GM12878 (cell line): ENCODE results near the gene IFNAR2. TPM values are rescaled to one million over a fixed set of nuclear protein-coding genes. Genes with fewer than 3 reads are reported as not detected.

ENCODE experiments used
- ATAC-seq: fragments of 200-7000 bp; cut with Tn5 transposase; 3 replicates; pipeline ENCODE4 v1.9.1; 2020; ENCODE audit warnings: mild to moderate bottlenecking, moderate library complexity
- BruUV-seq: library from RNA; stranded (reverse); fragments of 400-500 nt; replicated peaks from 2 replicates; lab custom pipeline; 2021; lab: Mats Ljungman, UMichigan
- CTCF ChIA-PET: fragments of 300-600 bp; sonication (Branson Sonifier 250); formaldehyde crosslinking; extraction: SDS; loops from one replicate; lab custom pipeline; 2021; ENCODE audit warnings: inconsistent platforms; lab: Yijun Ruan, JAX
- POLR2A ChIA-PET: fragments of 350-600 bp; formaldehyde crosslinking; extraction: SDS; loops from one replicate; lab custom pipeline; 2021; ENCODE audit warnings: inconsistent platforms; lab: Charles Lee
- RAD21 ChIA-PET: fragments of 300-600 bp; sonication (Branson Sonifier 250); formaldehyde crosslinking; loops from one replicate; lab custom pipeline; 2023; ENCODE audit warnings: antibody characterized with exemption; ENCODE audit not compliant: unreplicated experiment; lab: Charles Lee
- SMC1A ChIA-PET: fragments of 300-600 bp; sonication (Branson Sonifier 250); formaldehyde crosslinking; loops from one replicate; lab custom pipeline; 2023; ENCODE audit not compliant: unreplicated experiment, uncharacterized antibody; lab: Charles Lee
- DNase-seq: peaks from one replicate; pipeline ENCODE4 v3.0.0-alpha.2; 2011; ENCODE audit warnings: low read depth, low spot score
- FAIRE-seq: peaks from 3 replicates; lab custom pipeline; 2011; peaks lifted over from hg19 to GRCh38; lab: Jason Lieb, UNC
- H2AFZ ChIP-seq: 2 replicates; pipeline ENCODE4 v1.6.0; 2011; ENCODE audit warnings: low read depth, low read length, control low read depth; ENCODE audit not compliant: control insufficient read depth
- H3K27ac ChIP-seq: 2 replicates; pipeline ENCODE4 v1.5.1; 2011; ENCODE audit warnings: control low read depth; ENCODE audit not compliant: control insufficient read depth, insufficient read depth
- H3K27me3 ChIP-seq, 2 experiments: replicated peaks in 1 of 2; 2 replicates each; pipeline versions ENCODE4 v1.6.0 to v1.6.1; 2011; ENCODE audit warnings: low read length in 1 of 2; ENCODE audit not compliant: control insufficient read depth in 2 of 2, insufficient read depth in 2 of 2
- H3K36me3 ChIP-seq, 2 experiments: 2 replicates each; pipeline ENCODE4 v1.5.1; 2011; ENCODE audit warnings: low read length in 1 of 2; ENCODE audit not compliant: control insufficient read depth in 2 of 2, insufficient read depth in 2 of 2
- H3K4me1 ChIP-seq: 2 replicates; pipeline ENCODE4 v1.6.1; 2011; ENCODE audit warnings: mild to moderate bottlenecking, low read length, moderate library complexity, mixed read lengths; ENCODE audit not compliant: control insufficient read depth, insufficient read depth
- H3K4me2 ChIP-seq: 2 replicates; pipeline ENCODE4 v1.6.0; 2011; ENCODE audit warnings: control low read depth; ENCODE audit not compliant: control insufficient read depth, insufficient read depth
- H3K4me3 ChIP-seq: fragments of 200-600 bp; sonication (generic); 2 replicates; pipeline ENCODE4 v1.5.1; 2016
- H3K79me2 ChIP-seq: 2 replicates; pipeline ENCODE4 v1.6.0; 2011; ENCODE audit warnings: low read length; ENCODE audit not compliant: control insufficient read depth, insufficient read depth
- H3K9ac ChIP-seq: 2 replicates; pipeline ENCODE4 v1.8.0; 2011; ENCODE audit warnings: low read length, control low read depth, mixed read lengths; ENCODE audit not compliant: control insufficient read depth, insufficient read depth
- H3K9me3 ChIP-seq: replicated peaks from 3 replicates; pipeline ENCODE4 v1.5.1; 2011; ENCODE audit warnings: mild to moderate bottlenecking, low read length; ENCODE audit not compliant: control insufficient read depth, insufficient read depth
- H4K20me1 ChIP-seq: 2 replicates; pipeline ENCODE4 v1.6.0; 2011; ENCODE audit not compliant: control insufficient read depth, insufficient read depth
- CHD2 ChIP-seq: IDR thresholded peaks from 2 replicates; pipeline ENCODE4 v1.6.1; 2011; ENCODE audit warnings: low read depth, low read length, improper control_type of control experiment, borderline replicate concordance
- MEF2A ChIP-seq: IDR thresholded peaks from 2 replicates; pipeline ENCODE4 v1.6.1; 2011; ENCODE audit warnings: low read depth, mild to moderate bottlenecking, low read length, moderate library complexity; ENCODE audit not compliant: insufficient read depth
- MYB ChIP-seq: fragments of 150-350 bp; IDR thresholded peaks from 2 replicates; pipeline ENCODE4 v1.6.1; 2014; ENCODE audit warnings: mild to moderate bottlenecking, low read depth, low read length, borderline replicate concordance
- NFYB ChIP-seq: IDR thresholded peaks from 2 replicates; pipeline ENCODE4 v1.6.1; 2011; ENCODE audit warnings: low read depth, mild to moderate bottlenecking, low read length, improper control_type of control experiment, moderate library complexity; ENCODE audit not compliant: insufficient read depth
- PML ChIP-seq: IDR thresholded peaks from 2 replicates; pipeline ENCODE4 v1.6.1; 2012; ENCODE audit warnings: low read length, inconsistent platforms
- SRF ChIP-seq, 2 experiments: IDR thresholded peaks; 2 replicates each; pipeline ENCODE4 v1.6.1; 2011; ENCODE audit warnings: low read depth in 2 of 2, low read length in 2 of 2, mild to moderate bottlenecking in 1 of 2, moderate library complexity in 1 of 2
- TCF7 ChIP-seq: IDR thresholded peaks from 2 replicates; pipeline ENCODE4 v1.6.1; 2014; ENCODE audit warnings: antibody characterized with exemption, borderline replicate concordance
- WGBS: methylation state at CpG from one replicate; pipeline ENCODE4 v1.1.6; 2016; ENCODE audit warnings: low lambda C conversion rate; ENCODE audit not compliant: insufficient replicate concordance, insufficient coverage; ENCODE audit errors: missing lambda C conversion rate; 5-methylcytosine and 5-hydroxymethylcytosine counted together
- in situ Hi-C: fragments of 300-500 bp; cut with MboI; formaldehyde crosslinking; loops from 9 replicates; pipeline ENCODE4 v1.14.3; 2018; ENCODE audit warnings: mixed read lengths
- intact Hi-C: fragments of 100-400 bp; cut with micrococcal nuclease; formaldehyde crosslinking; loops from one replicate; pipeline ENCODE4 v1.14.2; 2022; ENCODE audit not compliant: unreplicated experiment
- polyA plus RNA-seq, 11 experiments: library from polyadenylated mRNA; depleted of rRNA in 4 of 11; unstranded in 6 of 11; stranded (reverse) in 5 of 11; fragments of >200 nt; fragmentation: Nextera tagmentation in 4 of 11; fragmentation: Illumina TruSeq in 1 of 11; extraction: Ambion mirVana in 4 of 11; extraction: Trizol in 1 of 11; gene quantifications; 1 replicate in 1 of 11; 2 replicates in 10 of 11; pipeline versions ENCODE4 v1.2.1 to v1.2.3, GENCODE V29; 2011 to 2016; ENCODE audit warnings: inconsistent platforms in 2 of 11, missing spikeins in 2 of 11, low read depth in 1 of 11
- total RNA-seq, 4 experiments: library from RNA; depleted of rRNA in 3 of 4; stranded (reverse); fragments of >200 nt in 3 of 4; fragmentation: Illumina TruSeq in 1 of 4; extraction: Trizol in 1 of 4; gene quantifications; 2 replicates each; pipeline versions ENCODE4 v1.2.1 to v1.2.3, GENCODE V29; 2013 to 2021
- TF ChIP-seq, protein P1 (sequence below): fragments of 450-650 bp; IDR thresholded peaks from 2 replicates; pipeline ENCODE4 v1.6.1; 2014; ENCODE audit warnings: mild to moderate bottlenecking
- TF ChIP-seq, protein P2 (sequence below): IDR thresholded peaks from 2 replicates; pipeline ENCODE4 v1.6.1; 2011; ENCODE audit warnings: low read depth, mild to moderate bottlenecking, low read length, moderate library complexity, borderline replicate concordance; ENCODE audit errors: extremely low read depth
- TF ChIP-seq, protein P3 (sequence below): IDR thresholded peaks from 2 replicates; pipeline ENCODE4 v1.6.1; 2012; ENCODE audit warnings: improper control_type of control experiment, low read depth, low read length; ENCODE audit not compliant: insufficient replicate concordance
- TF ChIP-seq, protein P4 (sequence below): fragments of 450-650 bp; IDR thresholded peaks from 2 replicates; pipeline ENCODE4 v1.6.1; 2017; ENCODE audit warnings: mild to moderate bottlenecking

The IFNAR2 gene
- total and polyA plus RNA-seq, 10 of the 15 experiments (the other 5 are each of a cell fraction or from before 2014, with no cell fraction given): 8.5 to 99.7 (median 58.1) TPM

DNA sequence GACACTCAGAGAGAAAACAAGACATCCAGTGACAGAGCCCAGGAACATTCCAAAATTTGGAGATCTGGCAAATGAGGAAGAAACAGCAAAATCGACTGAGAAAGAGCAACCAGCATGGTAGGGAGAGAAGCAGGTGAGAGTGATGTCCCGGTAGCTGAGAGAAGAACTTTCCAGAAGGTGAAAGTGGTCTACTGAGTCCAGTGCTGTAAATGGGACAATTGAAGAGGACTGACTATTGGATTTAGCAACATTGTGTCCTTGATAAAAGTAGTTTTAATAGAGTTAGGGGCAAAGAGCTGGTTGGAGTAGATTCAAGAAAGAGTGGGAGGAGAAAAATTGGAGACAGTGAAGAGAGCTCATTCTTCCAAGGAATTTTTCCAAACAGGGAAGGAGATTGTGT is 21.4 kb downstream of the IFNAR2 start:
- H3K4me2 ChIP-seq: no peak overlapping the region
- ChIA-PET RAD21 (no interaction called here), SMC1A (interaction anchor here (1.0 to 2.0 kb wide), 5 partner anchors 12 to 110 kb away, joined by 3 to 6 read pairs (median 3); no protein-coding TSS in a partner anchor), POLR2A (interaction anchor here (1.4 kb wide), 1 partner anchor 12 kb away, joined by 9 read pairs; no protein-coding TSS in a partner anchor), CTCF (interaction anchor here (1.0 to 1.7 kb wide), 2 partner anchors 11 to 15 kb away, joined by 3 read pairs; partner anchors contain the start of gene IL10RB)
- intact Hi-C loops (no loop called here), in situ Hi-C loops (loop anchor here (25.0 kb wide), 1 partner anchor 1611 kb away; no protein-coding TSS in a partner anchor)
- no peaks in the 10 kb centered on the region for H3K27me3 ChIP-seq
- WGBS: 92% methylated on average over 2 of the region's 2 CpGs
- H3K79me2 ChIP-seq: no peaks in the 10 kb centered on the region; the same call in none of the 2 replicates
- H4K20me1 ChIP-seq: no peaks in the 10 kb centered on the region
- no peak overlapping the region for H3K27ac ChIP-seq
- H3K36me3 ChIP-seq: peaks cover 30 to 69% of the 10 kb centered on the region in 2 experiments
- DNase-seq (no peak), FAIRE-seq (no peak), ATAC-seq (no peak)
- no peak overlapping the region for H3K4me3 ChIP-seq
- H3K4me1 ChIP-seq: peaks cover 4% of the 10 kb centered on the region
- H3K9me3 ChIP-seq: no peaks in the 10 kb centered on the region
- BruUV-seq: TSS peak; percentile 23
- no peak overlapping the region for H2AFZ ChIP-seq
- no peak overlapping the region for H3K9ac ChIP-seq
- TF ChIP-seq NFYB (no peak), MEF2A (no peak), CHD2 (no peak), TCF7 (no peak), PML (no peak), SRF (IDR thresholded peaks at IDR 0.05; ENCODE audit: low read depth in 2 of 2, low read length in 2 of 2) (no peak), MYB (no peak)
- TF ChIP-seq, protein P1, sequence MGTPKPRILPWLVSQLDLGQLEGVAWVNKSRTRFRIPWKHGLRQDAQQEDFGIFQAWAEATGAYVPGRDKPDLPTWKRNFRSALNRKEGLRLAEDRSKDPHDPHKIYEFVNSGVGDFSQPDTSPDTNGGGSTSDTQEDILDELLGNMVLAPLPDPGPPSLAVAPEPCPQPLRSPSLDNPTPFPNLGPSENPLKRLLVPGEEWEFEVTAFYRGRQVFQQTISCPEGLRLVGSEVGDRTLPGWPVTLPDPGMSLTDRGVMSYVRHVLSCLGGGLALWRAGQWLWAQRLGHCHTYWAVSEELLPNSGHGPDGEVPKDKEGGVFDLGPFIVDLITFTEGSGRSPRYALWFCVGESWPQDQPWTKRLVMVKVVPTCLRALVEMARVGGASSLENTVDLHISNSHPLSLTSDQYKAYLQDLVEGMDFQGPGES: no peak
- TF ChIP-seq, protein P2, sequence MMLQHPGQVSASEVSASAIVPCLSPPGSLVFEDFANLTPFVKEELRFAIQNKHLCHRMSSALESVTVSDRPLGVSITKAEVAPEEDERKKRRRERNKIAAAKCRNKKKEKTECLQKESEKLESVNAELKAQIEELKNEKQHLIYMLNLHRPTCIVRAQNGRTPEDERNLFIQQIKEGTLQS: no peak
- TF ChIP-seq, protein P3, sequence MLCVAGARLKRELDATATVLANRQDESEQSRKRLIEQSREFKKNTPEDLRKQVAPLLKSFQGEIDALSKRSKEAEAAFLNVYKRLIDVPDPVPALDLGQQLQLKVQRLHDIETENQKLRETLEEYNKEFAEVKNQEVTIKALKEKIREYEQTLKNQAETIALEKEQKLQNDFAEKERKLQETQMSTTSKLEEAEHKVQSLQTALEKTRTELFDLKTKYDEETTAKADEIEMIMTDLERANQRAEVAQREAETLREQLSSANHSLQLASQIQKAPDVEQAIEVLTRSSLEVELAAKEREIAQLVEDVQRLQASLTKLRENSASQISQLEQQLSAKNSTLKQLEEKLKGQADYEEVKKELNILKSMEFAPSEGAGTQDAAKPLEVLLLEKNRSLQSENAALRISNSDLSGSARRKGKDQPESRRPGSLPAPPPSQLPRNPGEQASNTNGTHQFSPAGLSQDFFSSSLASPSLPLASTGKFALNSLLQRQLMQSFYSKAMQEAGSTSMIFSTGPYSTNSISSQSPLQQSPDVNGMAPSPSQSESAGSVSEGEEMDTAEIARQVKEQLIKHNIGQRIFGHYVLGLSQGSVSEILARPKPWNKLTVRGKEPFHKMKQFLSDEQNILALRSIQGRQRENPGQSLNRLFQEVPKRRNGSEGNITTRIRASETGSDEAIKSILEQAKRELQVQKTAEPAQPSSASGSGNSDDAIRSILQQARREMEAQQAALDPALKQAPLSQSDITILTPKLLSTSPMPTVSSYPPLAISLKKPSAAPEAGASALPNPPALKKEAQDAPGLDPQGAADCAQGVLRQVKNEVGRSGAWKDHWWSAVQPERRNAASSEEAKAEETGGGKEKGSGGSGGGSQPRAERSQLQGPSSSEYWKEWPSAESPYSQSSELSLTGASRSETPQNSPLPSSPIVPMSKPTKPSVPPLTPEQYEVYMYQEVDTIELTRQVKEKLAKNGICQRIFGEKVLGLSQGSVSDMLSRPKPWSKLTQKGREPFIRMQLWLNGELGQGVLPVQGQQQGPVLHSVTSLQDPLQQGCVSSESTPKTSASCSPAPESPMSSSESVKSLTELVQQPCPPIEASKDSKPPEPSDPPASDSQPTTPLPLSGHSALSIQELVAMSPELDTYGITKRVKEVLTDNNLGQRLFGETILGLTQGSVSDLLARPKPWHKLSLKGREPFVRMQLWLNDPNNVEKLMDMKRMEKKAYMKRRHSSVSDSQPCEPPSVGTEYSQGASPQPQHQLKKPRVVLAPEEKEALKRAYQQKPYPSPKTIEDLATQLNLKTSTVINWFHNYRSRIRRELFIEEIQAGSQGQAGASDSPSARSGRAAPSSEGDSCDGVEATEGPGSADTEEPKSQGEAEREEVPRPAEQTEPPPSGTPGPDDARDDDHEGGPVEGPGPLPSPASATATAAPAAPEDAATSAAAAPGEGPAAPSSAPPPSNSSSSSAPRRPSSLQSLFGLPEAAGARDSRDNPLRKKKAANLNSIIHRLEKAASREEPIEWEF: no peak
- TF ChIP-seq, protein P4, sequence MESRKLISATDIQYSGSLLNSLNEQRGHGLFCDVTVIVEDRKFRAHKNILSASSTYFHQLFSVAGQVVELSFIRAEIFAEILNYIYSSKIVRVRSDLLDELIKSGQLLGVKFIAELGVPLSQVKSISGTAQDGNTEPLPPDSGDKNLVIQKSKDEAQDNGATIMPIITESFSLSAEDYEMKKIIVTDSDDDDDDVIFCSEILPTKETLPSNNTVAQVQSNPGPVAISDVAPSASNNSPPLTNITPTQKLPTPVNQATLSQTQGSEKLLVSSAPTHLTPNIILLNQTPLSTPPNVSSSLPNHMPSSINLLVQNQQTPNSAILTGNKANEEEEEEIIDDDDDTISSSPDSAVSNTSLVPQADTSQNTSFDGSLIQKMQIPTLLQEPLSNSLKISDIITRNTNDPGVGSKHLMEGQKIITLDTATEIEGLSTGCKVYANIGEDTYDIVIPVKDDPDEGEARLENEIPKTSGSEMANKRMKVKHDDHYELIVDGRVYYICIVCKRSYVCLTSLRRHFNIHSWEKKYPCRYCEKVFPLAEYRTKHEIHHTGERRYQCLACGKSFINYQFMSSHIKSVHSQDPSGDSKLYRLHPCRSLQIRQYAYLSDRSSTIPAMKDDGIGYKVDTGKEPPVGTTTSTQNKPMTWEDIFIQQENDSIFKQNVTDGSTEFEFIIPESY: no peak
